Right lobe of liver (tissue), 6 donors: ENCODE results near the gene MTUS2. TPM values are rescaled to one million over a fixed set of nuclear protein-coding genes. Genes with fewer than 3 reads are reported as not detected.

Experiments used
- ATAC-seq, 4 donors: fragments of 200-7000 bp; cut with Tn5 transposase; one replicate each; pipeline ENCODE4 v1.9.1; 2020; ENCODE audit warnings: mild to moderate bottlenecking in 4 of 4, moderate library complexity in 4 of 4
- DNase-seq, 3 donors: peaks; one replicate each; pipeline ENCODE4 v3.0.0-alpha.2; 2020
- H3K27ac ChIP-seq, 3 donors: fragments of 200-600 bp; one replicate each; pipeline ENCODE4 v1.8.0; 2022
- H3K27me3 ChIP-seq, 2 donors: fragments of 200-600 bp; one replicate each; pipeline ENCODE4 v1.8.0; 2022
- H3K36me3 ChIP-seq, 4 donors: fragments of 200-600 bp; sonication (generic) in 1 of 4; one replicate each; pipeline versions ENCODE4 v1.5.1 to v1.8.0; 2017 to 2022; ENCODE audit warnings: control low read depth in 1 of 4
- H3K4me1 ChIP-seq, 4 donors: fragments of 200-600 bp; sonication (generic) in 1 of 4; one replicate each; pipeline versions ENCODE4 v1.5.1 to v1.8.0; 2017 to 2022; ENCODE audit warnings: control low read depth in 1 of 4
- H3K4me3 ChIP-seq, 3 donors: fragments of 200-600 bp; one replicate each; pipeline ENCODE4 v1.8.0; 2022
- H3K9me3 ChIP-seq, 4 donors: fragments of 200-600 bp; sonication (generic) in 1 of 4; one replicate each; pipeline versions ENCODE4 v1.5.1 to v1.8.0; 2017 to 2022; ENCODE audit warnings: control low read depth in 1 of 4
- POLR2A ChIP-seq: fragments of 450-650 bp; IDR thresholded peaks from one replicate; pipeline ENCODE4 v1.6.1; 2017; ENCODE audit warnings: antibody characterized with exemption, mild to moderate bottlenecking
- WGBS: methylation state at CpG from one replicate; pipeline ENCODE4 v1.1.6; 2018; ENCODE audit warnings: low coverage, low lambda C conversion rate; ENCODE audit not compliant: insufficient coverage; ENCODE audit errors: missing lambda C conversion rate; 5-methylcytosine and 5-hydroxymethylcytosine counted together
- intact Hi-C, 2 donors: fragments of 100-400 bp; cut with DNase I; formaldehyde crosslinking; loops; one replicate each; pipeline versions ENCODE4 v1.11.2 to v1.14.1; 2022
- total RNA-seq, 6 experiments: library from RNA; depleted of rRNA in 2 of 6; stranded (reverse); fragments of >200 nt in 2 of 6; fragmentation: NEBNext Ultra II Directional in 3 of 6; extraction: Animal tissue kit (Norgen Biotek cat#: 25700) in 3 of 6; gene quantifications; one replicate each; pipeline versions ENCODE4 v1.1.0 to v1.2.4, GENCODE V29; 2016 to 2023
- TF ChIP-seq, protein P1 (sequence below), 4 donors: fragments of 200-600 bp in 3 of 4; fragments of 450-650 bp in 1 of 4; IDR thresholded peaks; one replicate each; pipeline versions ENCODE4 v1.5.1 to v1.8.0; 2016 to 2022; ENCODE audit warnings: antibody characterized with exemption in 4 of 4, mild to moderate bottlenecking in 2 of 4
- donor health status: DM: no; HTN: yes; CAD: no.
- donor health status: DM: no; HTN: no; CAD: no.
- donor health status: DM: no; HTN: no; CAD: no.
- donor health status: DM: no; HTN: yes; CAD: no.
- donor health status: DM: no; HTN: yes; CAD: no.

MTUS2 gene
- total RNA-seq, 6 experiments from 2014 or later, result 0.15 to 2.2 (median 0.98) TPM

DNA sequence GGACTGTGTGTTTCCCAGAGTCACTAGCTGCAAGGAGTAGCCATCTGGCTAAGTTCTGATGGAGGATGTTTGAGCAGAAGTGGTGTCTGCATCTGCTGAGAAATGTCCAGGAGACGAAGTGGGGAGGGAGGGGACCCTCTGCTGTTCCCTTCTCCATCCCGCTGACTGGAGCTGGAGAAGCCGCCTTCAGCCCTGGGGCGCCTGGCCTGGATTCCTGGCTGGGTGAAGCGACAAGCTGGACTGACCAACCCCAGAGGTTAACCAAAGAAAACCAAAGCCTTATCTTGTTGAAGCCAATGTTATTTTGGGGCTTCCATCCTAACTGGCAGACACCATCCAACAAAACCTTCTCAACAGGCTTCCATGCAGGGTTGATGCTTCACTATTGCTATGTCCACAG is 707.8 kb downstream of the MTUS2 start:
- no peak overlapping the region for H3K4me3 ChIP-seq
- ATAC-seq, result no peak
- no CpG with 5 or more reads among the region's 5 CpGs for WGBS
- no peak overlapping the region for H3K27ac ChIP-seq
- TF ChIP-seq POLR2A, result no peak
- TF ChIP-seq, protein P1, sequence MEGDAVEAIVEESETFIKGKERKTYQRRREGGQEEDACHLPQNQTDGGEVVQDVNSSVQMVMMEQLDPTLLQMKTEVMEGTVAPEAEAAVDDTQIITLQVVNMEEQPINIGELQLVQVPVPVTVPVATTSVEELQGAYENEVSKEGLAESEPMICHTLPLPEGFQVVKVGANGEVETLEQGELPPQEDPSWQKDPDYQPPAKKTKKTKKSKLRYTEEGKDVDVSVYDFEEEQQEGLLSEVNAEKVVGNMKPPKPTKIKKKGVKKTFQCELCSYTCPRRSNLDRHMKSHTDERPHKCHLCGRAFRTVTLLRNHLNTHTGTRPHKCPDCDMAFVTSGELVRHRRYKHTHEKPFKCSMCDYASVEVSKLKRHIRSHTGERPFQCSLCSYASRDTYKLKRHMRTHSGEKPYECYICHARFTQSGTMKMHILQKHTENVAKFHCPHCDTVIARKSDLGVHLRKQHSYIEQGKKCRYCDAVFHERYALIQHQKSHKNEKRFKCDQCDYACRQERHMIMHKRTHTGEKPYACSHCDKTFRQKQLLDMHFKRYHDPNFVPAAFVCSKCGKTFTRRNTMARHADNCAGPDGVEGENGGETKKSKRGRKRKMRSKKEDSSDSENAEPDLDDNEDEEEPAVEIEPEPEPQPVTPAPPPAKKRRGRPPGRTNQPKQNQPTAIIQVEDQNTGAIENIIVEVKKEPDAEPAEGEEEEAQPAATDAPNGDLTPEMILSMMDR (IDR thresholded peaks at IDR 0.05), result no peak
- no peaks in the 10 kb centered on the region for H3K4me1 ChIP-seq
- no peak for DNase-seq
- no peaks in the 10 kb centered on the region for H3K9me3 ChIP-seq
- no peaks in the 10 kb centered on the region for H3K27me3 ChIP-seq
- intact Hi-C loops, result no loop called here
- no peaks in the 10 kb centered on the region for H3K36me3 ChIP-seq

DNA sequence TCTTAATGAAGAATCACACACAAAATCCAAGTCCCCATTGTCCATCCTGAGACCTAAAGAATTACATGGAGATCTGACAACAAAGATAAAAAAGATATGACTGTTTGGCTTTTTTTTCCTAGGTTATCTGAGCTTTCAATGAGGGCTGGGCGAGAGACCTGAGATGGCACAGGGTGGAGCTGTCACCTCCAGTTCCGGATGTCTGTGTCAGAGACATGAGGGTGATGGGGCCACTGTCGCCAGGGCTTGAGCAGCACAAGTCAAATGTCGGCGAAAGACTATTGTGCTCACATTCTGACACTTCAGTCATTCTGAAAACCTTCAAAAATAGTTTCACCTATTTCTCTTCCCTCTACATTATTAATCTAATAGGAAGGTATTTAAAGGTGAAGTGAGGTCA is 709.6 kb downstream of the MTUS2 start:
- no peak overlapping the region for H3K4me3 ChIP-seq
- DNase-seq, result no peak
- 93% methylated on average over 4 of the region's 5 CpGs for WGBS
- no peak overlapping the region for H3K27ac ChIP-seq
- no peaks in the 10 kb centered on the region for H3K4me1 ChIP-seq
- H3K36me3 ChIP-seq, result no peaks in the 10 kb centered on the region
- intact Hi-C loops, result no loop called here
- TF ChIP-seq POLR2A, result no peak
- TF ChIP-seq, protein P1 (IDR thresholded peaks at IDR 0.05), result no peak
- H3K27me3 ChIP-seq, result no peaks in the 10 kb centered on the region
- H3K9me3 ChIP-seq, result no peaks in the 10 kb centered on the region
- no peak for ATAC-seq

DNA sequence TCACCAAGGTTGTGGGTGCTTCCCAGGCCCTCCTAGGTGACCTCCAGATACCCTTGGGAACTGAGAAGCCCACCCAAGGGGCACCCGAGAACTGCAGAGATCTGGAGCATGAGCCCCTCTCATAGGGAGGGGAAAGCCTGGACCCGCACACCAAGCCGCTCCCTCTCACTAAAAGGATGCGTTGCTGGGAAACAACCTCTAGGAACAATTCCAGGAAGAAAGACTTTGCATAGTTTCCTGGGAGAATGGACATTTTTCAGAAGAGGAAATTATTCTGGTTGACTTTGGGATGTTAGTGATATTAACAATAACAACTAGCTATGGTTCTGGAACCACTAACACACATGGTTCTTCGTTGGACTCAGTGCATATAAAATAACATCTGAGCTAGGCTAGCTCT is 710.8 kb downstream of the MTUS2 start:
- no peaks in the 10 kb centered on the region for H3K9me3 ChIP-seq
- 100% methylated on average over 3 of the region's 5 CpGs for WGBS
- DNase-seq (no peak), ATAC-seq (no peak)
- TF ChIP-seq POLR2A, result no peak
- TF ChIP-seq, protein P1 (IDR thresholded peaks at IDR 0.05), result no peak
- no peak overlapping the region for H3K4me3 ChIP-seq
- H3K27me3 ChIP-seq, result no peaks in the 10 kb centered on the region
- intact Hi-C loops, result no loop called here
- no peaks in the 10 kb centered on the region for H3K4me1 ChIP-seq
- H3K27ac ChIP-seq, result no peak overlapping the region
- H3K36me3 ChIP-seq, result peaks cover 0 to 2% (median 0%) of the 10 kb centered on the region in 4 donors

DNA sequence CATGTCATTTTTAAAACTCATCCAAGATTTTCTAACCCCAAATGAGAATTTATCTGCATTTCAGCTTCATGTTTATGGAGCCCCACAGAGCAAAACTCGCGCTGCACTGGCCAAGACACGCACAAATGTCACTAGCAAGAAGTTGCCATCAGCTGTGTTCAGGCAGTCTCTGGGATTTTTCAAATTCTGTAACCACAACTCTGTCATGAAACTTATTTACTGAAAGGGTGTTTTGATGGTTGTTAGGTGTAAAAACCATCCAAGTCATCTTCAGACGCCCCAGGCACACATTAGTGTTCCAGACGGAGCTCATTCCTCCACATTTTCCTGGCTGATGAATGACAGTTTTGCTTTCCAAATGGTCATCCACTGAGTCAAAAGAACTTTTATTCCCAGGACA is 712.0 kb downstream of the MTUS2 start:
- H3K4me3 ChIP-seq, result no peak overlapping the region
- no peaks in the 10 kb centered on the region for H3K9me3 ChIP-seq
- intact Hi-C loops, result no loop called here
- H3K27ac ChIP-seq, result no peak overlapping the region
- ATAC-seq (no peak), DNase-seq (no peak)
- H3K36me3 ChIP-seq, result peaks cover 0 to 2% (median 0%) of the 10 kb centered on the region in 4 donors
- TF ChIP-seq POLR2A, result no peak
- TF ChIP-seq, protein P1 (IDR thresholded peaks at IDR 0.05), result no peak
- H3K27me3 ChIP-seq, result no peaks in the 10 kb centered on the region
- 95% methylated on average over 5 of the region's 5 CpGs for WGBS
- no peaks in the 10 kb centered on the region for H3K4me1 ChIP-seq

DNA sequence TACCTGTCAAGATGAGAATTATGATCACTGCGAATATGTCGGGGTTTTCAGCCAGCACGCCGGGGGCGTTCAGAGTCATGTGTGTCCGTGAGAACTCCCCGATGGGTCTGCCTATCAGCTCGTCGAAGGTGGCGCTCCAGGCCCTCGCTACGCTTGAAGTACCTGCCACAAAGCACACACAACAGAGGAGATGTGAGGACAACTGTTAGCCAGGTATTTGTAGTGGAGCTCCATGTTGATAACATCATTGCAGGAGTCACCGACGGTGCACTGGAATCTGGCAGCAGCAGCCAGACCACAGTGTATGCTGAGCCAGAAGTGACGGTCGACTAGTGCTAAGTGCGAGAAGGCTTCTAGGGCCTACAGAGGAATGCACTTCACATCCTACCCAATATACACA is 712.7 kb downstream of the MTUS2 start:
- WGBS, result 93% methylated on average over 9 of the region's 17 CpGs

More for the DNA sequence above, 712.7 kb downstream of the MTUS2 start:
- Histone ChIP-seq H3K36me3 (peaks cover 0 to 2% (median 0%) of the 10 kb centered on the region in 4 donors), H3K9me3 (no peaks in the 10 kb centered on the region), H3K4me1 (no peaks in the 10 kb centered on the region), H3K4me3 (no peak overlapping the region), H3K27me3 (no peaks in the 10 kb centered on the region), H3K27ac (no peak overlapping the region)
- TF ChIP-seq, protein P1 (IDR thresholded peaks at IDR 0.05), result no peak
- no peak for TF ChIP-seq POLR2A
- intact Hi-C loops, result no loop called here
- ATAC-seq (no peak), DNase-seq (no peak)
